Activated CD4-positive, CD25-positive, alpha-beta regulatory T cell treated with anti-CD3 and anti-CD28 coated beads, Interleukin-2, amount 50 U/mL, for 24 hours (primary cell): Measurements from ENCODE around the gene PGM5.

Experiments used
- ATAC-seq, 2 donors: fragments of 150-1000 bp; cut with Tn5 transposase; one replicate each; pipeline ENCODE4 v1.10.0; 2021; ENCODE audit warnings: mild to moderate bottlenecking in 1 of 2, moderate library complexity in 1 of 2

Gene PGM5

DNA sequence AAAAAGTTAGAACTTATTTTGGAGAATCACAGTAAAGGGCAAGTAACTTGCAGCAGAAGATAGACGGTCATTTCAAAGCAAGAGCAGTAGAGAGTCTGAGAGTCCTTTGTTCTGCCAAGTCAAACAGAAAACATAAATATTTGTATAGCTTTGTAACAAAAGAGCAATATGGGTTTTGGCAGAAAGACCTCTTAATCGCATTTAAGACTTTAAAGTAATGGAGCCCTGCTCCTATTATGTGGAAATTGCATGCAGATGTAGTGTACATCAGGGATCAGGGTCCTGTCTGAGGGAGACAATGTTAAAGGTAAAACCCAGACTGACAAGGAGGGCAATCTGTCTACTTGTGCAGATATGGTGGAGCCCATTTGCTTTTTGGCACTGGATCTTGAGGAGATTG, 87.2 kb downstream of the PGM5 start:
- no peak for ATAC-seq

DNA sequence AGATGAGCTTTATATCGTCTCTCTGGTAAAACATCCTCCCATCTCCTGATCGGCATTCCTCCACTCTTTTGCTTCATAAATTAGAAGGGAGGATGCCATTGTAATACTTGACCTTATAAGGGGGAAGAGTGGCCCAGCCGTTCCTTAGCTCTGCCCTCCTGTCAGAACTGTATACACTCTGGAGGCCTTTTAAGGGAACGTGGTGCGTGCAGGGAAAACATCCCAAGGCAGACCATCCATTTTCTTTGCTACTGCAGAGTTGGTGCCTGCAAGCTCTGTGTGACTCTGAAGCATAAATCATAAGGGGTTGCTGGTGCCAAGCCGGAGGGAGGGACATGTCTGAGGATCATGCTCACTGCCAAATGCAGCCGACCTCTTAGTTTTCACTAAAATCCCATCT, 90.4 kb downstream of the PGM5 start:
- ATAC-seq = no peak

DNA sequence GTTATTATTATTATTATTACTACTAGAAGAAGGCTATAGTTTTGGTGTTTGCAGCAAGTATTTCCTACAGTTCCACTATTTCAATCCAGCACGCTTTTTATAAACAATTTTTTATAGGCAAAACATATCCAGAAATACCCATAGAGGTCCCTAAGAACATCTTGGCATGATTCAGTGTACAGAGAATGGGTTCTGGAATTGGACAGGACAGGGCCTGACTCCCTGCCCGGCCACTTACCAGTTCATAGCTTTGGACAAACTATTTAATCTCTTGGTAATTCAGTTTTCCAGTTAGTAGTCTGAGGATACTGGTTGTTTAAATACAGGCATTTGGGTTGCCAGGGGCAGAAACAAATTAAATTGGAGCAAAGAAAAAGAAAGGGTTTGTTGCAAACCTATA, 91.2 kb downstream of the PGM5 start:
- no peak for ATAC-seq

DNA sequence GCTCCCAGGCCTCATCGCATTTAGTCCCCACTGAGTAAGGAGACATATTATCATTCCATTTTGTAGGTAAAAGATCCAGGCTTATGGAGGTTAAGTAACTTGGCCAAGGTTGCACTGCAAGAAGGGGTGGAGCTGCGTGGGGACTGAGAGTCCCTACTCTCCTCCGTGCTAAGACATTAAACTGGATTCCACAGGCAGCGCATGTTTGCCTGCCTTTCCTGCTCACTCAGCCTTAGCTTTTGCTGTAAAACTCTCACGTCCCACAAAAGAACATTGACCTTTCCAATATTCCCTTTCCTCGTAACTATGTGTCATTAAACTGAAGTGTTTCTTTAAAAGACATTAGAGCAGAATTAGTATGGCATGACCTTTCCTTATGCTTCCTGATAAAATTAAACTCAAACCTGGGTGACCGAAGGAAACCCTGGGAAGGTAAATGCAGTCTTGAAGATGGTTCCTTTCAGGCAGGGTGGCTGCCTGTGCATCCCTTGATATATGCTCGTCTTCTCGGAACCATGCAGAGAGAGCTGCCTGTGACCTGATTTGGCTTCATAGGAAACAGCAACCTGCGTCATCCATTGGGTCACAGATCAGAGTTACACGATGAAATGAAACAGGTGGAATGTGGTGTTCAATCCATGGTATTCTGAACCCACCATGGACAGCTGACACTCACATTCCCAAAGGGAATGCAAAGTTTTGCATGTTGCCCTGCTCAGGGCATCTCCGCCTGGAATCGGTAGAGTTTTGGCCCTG, 98.3 kb downstream of the PGM5 start:
- ATAC-seq = no peak

DNA sequence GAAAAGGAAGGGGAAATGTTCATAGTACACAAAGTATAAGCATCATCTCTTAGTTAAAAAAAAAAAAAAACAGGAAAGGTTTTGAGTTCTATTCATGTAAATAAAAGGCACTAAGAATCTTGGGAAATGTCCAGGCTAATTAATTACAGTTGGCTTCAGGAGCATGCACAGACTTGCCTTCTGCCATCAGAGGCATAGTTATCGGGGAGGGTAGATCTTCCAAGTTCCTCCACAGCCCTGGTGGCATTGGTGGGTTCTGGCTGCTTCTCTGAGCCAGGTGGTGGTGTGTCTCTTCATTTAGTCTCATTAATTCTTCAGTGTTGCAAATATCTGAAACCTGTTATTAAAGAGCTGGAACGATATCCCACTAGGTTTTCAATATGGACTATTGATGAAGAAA, 99.0 kb downstream of the PGM5 start:
- no peak for ATAC-seq

DNA sequence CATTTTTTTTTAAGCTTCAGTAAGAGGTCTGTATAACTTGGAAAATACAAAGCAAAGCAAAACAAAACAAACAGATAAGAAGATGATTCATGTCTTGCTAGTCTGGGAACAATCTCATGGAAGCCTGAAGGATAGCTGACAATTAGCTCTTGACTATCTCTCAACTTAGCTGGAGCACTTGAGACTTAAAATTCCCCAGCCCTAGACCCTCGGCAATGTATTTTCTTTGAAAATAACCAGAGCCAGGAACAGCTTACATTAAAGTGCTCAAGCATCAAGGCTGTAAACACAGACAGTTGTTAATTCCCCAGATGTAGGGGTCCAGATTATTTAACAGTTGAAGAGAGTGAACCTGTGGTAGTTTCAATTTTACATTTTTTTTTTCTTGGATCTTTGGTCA, 101.4 kb downstream of the PGM5 start:
- ATAC-seq = no peak

DNA sequence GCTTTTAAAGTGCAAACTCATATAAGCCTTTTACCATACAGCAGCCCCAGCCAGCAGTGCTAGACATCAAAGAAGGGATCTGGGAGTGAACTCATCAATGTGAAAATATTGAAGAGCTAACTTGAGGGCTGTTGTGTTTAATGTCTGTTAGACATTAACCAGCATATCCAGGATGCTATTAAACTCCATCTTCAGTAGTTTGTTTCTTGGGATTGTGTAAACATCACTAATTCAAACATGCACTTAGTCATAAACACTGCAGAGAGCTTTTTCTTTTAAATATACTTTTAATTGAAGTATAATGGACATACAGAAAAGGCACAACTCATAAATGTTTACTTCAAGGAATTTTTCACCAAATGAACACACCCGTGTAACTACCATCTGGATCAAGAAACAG, 102.5 kb downstream of the PGM5 start:
- ATAC-seq = no peak

DNA sequence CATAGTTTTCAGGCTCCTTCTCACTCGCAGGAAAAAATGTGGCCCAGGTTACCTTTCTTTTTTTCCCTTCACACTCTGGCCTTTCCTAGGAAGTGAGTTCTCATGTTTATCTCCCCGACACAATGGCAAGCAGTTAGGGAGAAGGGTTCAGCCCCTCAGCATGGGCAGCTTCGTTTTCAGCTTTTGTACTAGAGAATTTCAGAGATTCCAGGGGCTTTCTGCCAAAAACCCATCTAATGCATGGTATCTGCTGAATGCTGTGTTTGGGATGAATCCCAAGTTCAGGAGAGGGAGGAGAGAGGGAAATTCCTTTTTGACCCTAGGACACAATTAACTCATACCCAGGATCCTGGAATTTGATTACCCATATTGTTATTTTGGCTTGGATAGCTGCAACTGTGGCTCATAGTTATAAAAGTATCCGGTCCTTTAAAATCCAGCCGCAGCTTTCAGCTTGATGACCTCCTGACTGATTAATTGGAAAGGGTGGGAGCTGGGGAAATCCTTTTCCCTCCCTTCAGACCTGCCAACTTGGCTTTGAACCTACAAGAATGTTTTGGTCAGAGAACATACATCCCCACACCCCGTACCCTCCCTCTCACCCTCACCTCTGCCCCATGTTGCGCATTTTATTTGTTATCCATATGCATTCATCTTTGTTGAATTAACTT, 105.8 kb downstream of the PGM5 start:
- ATAC-seq = no peak

DNA sequence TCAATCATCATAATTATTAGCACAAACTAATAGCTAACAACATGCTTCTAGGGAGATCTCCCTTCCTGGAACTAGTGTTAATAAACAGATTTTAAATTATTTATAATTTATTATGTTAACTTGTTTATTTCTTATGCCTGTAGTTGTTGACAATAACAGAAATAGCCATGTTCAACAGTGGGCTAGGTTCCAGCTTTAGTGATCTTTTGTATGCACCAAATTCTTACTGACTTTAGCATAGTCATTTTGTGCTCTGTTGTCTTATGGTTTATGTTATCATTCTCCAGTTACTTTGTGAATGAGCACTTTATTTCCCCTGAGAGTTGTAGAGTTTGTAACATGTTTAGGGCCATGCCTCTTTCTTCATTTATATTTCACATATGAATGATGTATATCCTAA, 113.7 kb downstream of the PGM5 start:
- ATAC-seq = no peak

DNA sequence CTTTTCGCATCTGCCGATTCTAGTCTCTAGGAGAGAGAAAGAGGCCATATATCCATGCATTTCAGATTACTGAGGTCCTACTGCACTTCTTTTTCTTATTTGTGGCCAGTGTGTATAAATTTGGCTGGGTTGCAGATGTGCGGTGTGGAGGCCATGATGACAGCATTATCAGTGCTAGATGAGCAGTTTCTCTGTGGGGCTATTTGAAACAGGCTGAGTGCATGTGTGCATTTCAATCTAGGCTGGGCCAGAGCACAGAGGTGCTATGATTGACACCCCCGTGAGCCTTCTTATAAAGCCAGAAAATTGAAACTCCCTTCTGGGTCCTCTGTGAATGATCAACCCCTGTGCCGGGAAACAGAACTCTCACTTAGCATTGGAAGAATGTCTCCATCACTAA, 114.2 kb downstream of the PGM5 start:
- no peak for ATAC-seq

DNA sequence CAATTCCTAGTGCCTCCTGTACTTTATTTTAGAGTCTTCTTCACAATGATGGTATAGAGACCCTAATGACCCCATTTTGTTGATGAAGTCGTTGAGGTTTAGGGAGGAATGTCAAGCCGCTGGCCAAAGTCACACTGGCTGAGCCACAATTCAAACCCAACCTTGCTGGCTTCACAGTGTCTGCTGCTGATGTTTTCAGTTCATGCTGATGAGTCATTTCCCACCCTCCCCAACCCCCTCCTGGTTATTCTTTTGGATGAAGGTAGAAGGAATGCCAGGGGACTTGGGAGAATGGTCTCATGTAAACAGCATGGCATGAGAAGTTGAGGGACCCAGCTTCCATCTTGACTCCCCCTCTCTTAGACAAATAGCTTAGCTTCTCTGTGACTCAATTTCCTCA, 115.7 kb downstream of the PGM5 start:
- no peak for ATAC-seq

DNA sequence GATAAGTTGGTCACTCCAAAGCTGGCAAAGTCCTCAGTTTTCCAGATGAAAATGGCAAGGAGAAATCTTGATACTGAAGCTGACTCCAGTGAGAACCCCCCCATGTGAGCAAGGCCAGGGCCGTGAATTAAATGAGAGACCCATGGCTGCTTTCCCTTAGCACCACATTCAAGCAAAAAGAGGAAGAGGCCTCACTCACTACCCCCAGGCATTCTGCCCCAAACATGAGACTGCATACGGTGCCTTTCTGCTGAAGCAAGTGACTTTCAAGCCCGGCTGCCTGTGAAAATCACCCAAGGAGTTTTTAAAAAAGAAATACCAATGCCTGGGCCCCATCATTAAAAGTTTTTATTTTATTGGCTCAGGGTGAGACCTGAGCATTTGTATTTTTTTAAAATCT, 117.4 kb downstream of the PGM5 start:
- no peak for ATAC-seq

DNA sequence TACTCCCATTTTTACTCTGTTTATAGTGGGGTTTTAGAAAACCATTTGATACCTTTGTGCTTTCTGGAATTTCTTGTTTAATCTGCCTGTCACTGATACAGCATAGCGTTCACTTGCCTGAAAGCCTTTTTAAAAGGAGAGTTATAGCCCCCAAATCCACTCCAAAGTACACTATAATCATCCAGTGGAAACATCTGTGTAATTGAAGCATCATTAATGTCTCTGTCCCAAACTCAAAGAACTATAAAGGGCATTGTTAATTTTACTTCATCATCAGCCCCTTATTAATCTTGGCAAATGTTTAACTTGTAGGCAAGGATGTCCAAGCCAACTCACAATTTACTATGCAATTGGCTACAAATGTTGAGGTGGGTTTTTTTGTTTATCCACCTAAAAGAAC, 120.0 kb downstream of the PGM5 start:
- ATAC-seq = no peak

DNA sequence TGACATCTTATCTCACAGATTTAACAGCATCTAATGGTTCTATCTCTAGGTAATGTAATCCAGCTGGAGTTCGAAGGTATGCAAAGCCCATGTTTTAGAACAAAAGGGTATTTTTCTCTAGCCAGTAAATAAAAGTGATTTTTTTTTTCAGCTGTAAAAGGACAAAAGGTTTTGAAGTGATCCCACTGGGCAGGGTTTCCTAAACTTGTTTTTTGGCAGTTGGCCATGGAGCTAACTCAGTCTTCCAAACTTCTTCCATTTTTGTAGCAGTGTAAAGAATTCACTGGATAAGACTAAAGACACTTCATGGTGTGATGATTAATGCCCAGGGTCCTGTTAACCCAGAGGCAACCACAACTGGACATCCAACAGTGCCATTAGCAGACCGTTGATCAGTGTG, 120.4 kb downstream of the PGM5 start:
- no peak for ATAC-seq

DNA sequence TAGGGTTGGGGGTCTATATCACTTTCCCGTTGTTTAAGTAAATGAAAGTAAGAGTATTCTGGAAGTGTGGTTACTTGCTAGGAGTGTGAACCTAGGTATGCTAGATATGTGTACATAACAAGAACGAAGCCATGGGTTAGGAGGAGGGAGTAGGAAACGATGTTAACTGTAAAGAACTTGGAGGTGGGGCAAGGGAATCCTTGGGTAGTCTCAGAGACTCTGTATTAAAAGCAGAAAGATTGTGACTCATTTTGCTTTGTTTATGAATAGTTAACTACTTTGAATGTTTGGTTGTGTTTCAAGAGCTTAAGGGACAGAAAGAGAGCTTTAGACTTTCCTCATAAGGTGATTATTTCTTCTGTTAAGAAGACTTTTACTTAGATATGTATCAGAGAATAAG, 124.4 kb downstream of the PGM5 start:
- no peak for ATAC-seq

DNA sequence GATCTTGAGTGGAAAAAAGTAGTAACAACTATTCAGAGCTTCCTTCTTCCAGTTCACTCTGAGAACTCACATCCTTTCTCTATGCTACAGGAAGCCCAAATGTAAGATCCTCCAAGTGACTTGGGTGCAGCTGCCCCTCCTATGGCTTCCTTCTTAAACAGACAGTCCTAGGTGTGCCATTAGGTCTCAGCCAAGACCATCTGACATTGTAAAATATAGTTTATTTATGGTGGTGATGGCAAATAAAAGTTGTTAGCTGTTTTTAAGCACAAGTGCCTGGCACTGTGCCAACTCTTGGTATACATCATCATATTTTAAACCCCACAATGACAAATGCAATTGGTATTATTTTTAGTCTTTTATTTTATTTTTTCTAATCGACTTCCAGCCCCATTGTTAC, 126.1 kb downstream of the PGM5 start:
- ATAC-seq = no peak

DNA sequence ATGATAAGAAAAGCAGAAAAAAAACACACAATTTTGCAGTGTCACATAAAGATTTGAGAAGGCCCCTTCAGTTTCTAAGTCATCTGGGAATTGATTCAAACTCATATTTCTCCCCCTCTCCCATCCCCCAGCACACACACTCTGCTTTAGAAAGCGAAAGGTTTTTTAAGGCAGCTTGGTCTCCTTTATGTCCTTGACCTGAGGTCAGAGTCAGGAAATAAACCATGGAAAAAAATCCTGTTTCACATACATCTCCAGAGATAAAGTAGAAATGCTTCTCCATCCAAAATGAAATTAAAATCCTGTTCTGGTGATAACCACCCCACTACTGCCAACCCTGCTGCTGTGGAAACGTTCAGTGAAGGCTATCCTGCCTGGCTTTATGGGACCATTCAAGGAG, 131.7 kb downstream of the PGM5 start:
- ATAC-seq = no peak

DNA sequence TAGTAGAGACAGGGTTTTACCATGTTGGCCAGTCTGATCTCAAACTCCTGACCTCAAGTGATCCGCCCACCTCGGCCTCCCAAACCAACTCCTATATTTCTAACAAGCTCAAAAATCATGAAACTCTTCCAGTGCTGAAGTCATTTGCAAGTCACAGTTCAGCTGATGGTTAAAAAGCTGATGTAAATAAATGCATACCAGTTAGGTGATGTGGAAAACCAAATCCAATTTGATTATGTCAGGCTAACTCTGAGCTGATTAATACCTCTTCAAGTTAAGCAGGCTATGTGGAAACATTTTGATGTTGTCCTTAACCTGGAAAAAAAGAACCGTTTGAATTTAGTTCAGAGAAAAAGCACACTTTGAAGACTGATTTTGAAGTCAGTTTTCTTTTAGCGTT, 133.2 kb downstream of the PGM5 start:
- no peak for ATAC-seq

DNA sequence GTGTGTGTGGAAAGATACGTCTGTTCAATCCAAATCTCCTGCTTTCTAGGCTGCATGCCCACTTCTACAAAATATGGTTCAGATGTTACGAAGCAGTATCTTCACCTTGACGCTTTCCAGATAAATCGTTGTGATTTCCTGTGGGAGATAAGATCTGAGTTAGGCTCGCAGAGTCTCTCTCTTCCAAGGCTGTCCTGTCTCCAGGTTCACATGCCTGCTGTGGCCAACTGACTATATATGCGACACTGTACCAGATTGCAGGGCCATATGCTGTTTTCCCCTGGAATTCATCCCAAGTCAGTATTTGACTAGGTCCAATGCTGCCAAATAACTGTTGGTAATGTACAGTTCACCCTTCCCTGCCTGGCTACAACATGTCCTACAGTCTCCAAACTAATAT, 136.4 kb downstream of the PGM5 start:
- no peak for ATAC-seq

DNA sequence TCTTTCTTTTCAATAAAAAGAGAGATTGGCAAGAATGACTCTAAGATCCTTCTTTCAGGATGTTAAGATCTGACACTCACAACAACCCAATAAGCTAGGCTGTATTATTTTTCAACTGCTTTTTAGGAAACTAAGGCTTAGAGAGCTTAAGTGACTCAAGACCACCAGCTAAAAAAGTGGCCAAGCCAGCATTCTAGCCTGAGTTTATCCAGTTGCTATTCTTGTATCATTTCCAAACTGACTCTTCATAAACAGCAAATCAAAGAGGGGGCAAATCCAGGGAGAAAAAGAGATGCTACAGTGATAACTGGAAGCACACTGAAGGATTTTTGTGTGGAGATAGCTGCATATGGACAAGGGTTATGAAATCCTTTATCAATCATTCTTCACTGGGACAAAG, 137.1 kb downstream of the PGM5 start:
- no peak for ATAC-seq

DNA sequence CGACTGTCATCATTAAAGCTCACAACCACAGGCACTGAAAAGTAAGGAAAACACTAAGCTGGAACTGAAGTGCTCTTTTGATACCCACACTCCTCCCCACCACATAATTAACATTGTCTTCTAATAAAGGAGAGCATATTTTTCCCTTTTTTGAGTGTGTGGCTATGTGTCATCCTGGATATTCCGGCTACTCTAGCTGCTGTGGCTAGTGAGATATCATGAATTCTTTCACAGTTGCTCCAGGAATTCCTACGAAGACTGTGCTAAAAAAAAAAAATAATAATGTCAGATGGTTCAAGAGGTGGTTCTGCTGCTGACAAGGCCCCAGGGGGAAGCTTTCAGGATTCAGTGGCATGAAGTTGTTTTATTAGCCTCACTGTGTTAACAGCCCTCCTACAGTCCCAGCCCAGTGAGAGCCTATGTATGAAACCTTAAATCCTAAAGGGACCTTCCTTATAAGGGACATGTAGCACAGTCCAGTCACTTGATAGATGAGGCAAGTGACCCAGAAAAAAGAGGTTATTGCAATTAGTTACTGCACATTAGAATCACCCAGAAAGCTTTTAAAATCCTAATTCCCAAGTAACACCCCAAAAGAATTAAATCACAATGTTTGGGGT, 137.7 kb downstream of the PGM5 start:
- no peak for ATAC-seq

DNA sequence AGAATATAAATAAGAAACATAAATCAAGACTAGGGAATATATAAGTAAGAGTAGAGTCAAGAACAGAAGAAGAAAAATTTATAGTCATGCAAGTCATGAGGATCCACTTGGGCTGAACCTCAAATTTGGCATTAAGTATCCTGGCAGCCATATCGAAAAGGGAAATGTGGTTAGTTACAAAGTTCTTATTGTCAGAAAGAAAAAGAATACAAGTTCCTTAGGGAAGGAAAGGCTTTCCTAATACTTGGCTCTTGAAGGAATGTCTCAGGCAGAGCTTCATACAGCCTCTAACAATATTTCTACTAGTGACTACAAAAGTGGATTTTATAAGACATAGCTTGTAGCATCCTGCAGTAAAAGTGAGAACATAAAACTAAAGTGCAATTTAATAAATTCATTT, 138.8 kb downstream of the PGM5 start:
- ATAC-seq = no peak

DNA sequence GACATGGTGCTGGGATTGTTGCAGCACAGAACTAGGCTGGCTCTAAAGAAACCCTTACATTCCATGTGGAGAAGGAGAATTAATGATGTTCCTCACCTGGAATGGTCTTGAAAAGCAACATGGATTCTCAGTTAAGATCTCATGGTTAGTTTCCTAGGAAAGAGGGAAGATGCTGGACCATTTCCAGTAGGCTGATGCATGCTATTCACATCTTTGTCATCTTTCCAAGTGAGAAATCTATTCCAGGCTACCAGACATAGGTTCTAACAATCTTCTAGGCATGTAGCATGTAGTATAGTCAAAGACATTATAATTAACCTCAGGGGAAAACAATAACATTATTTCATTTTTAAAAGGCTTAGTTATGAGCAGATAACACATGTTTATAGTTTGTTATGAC, 139.9 kb downstream of the PGM5 start:
- no peak for ATAC-seq

DNA sequence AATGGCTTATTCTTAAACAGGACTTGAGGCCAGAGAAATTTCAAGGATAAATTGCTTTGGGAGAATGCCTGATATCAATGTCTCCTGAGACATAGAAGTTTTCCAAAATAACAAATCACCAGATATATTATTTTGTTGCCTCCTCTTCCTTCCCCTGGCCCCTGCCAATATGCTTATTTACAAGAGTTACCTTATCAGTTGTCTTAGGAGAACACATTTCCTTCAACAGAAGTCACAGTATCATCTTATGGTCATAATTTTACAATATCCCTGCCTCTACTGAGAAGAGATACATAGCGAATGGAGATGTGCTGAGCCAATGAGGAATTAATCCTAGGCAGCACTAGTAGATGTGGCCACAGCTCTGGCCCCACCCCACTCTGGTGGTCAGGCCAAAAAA, 141.2 kb downstream of the PGM5 start:
- ATAC-seq = no peak

DNA sequence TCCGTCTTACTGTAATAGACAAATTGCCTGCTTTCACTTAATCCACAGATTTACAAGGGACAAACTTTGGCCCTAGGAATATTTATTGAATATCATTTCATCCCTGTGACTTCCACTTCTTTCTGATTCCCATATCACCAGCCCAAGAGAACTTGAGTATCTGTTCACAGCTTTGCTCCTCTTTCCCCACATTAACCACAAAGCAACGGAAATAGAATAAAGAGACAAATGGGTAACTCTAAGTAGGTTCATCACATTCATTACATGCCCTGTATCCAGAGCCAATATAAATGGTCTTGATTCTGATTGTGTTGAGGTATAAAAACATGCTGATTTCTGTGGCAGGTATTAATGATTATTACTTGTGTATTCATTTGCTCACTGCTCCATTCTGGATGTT, 142.4 kb downstream of the PGM5 start:
- no peak for ATAC-seq
